ENCODE results near the gene ANKRD29.

Gene ANKRD29

GRCh38 chr18:23684515-23685197 is 21.9 kb upstream of the ANKRD29 start:
- no peak for DNase-seq (ENCODE audit: low read depth)

GRCh38 chr18:23683671-23684070 is 21.0 kb upstream of the ANKRD29 start:
- DNase-seq (ENCODE audit: low read depth): no peak

DNA sequence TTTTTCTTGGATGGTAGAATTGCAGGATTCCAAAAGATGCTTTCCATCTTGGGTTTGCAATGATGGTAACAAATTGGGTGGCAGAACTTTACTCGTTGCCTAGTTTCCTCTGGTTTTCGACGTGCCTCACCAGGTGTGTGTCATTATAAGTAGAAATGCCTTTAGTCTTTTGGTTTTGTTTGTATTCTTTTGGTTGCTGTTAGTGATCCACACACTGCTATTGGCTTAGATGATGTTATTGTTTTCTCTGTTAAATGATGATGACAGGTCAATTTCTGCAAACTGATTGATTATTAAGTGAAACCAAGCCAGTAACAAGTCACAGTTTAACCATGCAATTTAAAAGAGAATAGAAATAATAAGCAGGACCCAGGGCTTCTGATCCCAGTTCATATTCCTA is 20.4 kb upstream of the ANKRD29 start:
- no peak for DNase-seq (ENCODE audit: low read depth)

DNA sequence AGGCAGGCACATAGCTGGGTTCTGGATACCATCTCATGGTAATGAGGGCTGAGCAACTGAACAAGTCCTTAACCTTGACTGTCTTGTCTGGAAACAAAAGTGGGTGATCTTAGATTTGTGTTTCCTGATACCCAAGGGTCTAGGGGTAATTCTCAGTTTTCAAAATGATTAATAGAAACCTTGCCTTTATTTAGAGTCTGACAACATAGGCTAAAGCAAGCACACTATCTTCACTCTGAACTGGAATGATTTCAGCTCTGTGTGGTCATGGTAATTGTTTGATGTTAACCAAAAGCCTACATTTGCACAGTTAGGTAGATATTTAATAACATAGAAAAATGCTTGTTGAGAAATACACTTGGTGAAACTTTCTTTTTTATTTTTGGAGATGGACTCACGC is 19.8 kb upstream of the ANKRD29 start:
- no peak for DNase-seq (ENCODE audit: low read depth)

DNA sequence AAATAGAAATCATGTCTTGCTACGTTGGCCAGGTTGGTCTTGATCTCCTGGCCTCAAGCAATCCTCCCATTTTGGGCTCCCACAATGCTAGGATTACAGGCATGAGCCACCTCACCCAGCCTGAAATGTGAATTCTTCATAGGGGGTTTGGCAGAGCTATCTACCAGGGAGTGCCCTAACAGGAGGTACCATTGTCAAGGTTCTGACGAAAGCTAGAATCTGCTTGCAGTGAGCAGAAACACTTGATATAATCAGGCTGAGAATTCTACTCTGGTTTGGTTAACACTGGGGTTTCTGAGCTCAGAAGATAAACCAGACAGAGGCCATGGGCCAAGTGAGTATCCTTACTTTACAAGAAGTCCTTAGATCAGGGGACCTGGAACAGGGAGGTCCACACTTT is 19.3 kb upstream of the ANKRD29 start:
- DNase-seq (ENCODE audit: low read depth): no peak

- no peak for DNase-seq (ENCODE audit: low read depth)
Observed at GRCh38 chr18:23675896-23676295, 13.2 kb upstream of the ANKRD29 start.

GRCh38 chr18:23675236-23675635 is 12.5 kb upstream of the ANKRD29 start:
- DNase-seq (ENCODE audit: low read depth): no peak

DNA sequence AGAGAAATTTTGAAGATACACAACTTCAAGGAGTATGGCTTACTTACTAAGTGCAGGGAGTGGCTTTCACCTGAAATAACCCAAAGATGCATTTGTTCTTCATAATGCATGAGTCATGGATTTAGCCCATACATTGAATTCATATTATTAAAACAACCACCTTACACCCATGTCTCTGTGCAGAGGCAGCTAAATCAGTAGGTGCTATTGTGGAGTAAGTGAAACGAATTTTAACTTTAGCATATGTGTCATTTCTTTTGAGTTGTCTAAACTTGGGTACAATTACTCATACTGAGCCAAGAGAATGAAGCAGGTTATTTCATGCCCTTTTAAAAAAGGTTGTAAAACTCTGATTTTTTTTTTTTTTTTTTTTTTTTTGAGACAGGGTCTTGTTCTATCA is 11.0 kb upstream of the ANKRD29 start:
- DNase-seq (ENCODE audit: low read depth): no peak

DNA sequence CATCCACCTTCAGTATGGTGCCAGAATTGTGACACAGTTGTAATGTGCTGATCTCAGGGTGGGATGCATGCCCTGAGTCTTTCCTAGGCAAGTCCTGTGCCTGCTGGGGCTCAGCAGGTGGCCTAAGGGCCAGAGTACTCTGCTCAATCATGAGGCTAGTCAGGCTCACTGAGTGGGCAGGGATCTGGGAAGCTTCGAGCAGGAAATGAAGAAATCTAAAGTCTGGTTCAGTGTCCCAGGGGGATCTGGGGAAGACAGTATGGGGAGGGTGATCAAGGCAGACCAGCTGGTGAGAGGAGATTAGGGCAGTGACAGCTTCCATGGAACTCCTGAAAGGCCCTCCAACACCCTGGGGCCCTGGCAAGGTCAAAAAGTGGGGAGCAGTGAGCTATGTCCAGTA is 8.9 kb upstream of the ANKRD29 start:
- no peak for DNase-seq (ENCODE audit: low read depth)

DNA sequence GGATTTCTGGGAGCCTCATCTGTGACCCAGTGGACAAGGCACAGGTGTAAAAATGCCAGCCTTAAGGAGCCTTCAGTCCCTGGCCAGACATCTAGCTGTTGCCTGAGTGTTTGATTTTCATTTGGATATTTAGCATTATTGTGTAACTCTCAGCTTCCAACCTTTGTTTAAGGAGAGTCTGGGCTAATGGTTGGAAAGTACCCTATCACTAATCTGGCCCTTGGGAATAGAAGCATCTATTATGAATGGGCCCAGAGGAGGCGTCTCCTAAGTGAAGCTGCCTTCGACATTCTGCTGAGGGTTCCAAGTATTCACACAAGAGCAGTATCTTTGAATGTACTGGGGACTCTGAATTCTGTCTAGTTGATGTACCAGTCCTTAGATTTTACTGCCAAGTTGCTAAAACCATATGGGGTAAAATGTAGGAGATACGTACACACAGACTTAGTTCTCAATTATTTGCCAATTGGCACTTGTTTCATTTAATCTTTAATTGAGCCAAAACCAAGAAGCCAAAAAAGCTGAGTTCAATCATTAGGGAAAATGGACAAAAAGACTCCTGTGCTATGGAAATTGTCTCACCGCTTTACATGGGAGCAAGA is 7.2 kb upstream of the ANKRD29 start:
- no peak for DNase-seq (ENCODE audit: low read depth)

GRCh38 chr18:23669202-23669766 is 6.6 kb upstream of the ANKRD29 start:
- DNase-seq (ENCODE audit: low read depth): no peak

DNA sequence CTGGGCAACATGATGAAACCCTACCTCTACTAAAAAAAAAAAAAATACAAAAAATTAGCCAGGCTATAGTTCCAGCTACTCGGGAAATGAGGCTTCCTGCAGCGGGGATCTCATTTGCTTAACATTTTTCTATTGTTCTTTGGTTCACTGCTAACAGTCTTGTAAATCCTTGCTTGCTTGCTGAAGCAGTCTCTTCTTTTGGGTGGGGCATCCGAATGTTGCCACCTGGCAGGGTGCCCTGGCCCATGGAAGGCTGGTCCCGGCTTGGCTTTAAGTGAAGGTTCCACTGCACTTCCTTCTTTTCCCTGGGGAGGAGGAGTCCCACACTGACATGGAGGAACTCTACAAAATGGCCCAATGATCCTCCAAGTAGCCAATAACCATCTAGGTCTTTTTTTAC is 6.0 kb upstream of the ANKRD29 start:
- no peak for DNase-seq (ENCODE audit: low read depth)

- no peak for DNase-seq (ENCODE audit: low read depth)
Observed at GRCh38 chr18:23667114-23667513, 4.4 kb upstream of the ANKRD29 start.

DNA sequence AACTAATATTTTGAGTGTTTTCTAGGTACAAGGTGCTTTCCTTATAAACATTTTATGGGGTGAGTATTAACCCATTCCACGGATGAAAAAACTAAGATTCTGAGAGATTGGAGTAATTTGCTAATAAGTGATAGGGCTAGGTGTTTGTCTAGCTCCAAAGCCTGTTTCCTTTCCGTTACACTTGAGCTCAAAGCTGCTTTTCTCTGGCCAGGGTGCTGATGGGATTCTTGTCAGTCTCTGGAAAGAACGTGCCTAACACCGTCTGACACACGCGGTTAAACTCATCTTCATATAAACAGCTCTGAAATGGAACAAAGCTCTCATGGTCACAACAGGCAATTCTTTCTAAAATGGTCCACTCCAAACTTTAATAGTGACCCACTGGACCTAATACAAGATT is 2.0 kb upstream of the ANKRD29 start:
- no peak for DNase-seq (ENCODE audit: low read depth)

DNA sequence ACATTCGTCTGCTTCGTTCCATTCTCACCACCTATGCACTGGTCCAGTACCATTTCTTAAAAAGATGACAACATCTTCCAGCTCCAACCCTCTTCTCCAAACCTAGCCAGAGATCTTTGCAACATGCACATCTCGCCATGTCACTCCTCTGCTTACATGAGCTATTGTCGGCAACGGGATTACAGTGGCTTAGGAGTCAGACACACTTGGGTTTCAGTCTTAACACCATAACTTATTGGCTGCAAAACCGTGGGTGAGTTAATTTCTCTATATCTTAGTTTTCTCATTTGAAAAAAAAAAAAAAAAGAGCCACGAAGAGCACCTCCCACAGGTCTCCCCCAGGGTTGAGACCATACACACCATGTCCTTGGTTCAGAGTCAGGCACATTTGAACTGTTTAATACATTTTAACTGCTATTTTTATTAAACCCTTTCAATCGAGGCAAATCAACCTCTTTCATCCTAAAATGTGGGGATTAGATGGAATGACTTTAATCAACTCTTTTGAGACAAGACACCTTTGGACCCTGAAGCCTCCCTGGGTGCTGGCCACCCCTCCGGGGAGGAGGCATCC is 889 bp downstream of the ANKRD29 start:
- no peak for DNase-seq (ENCODE audit: low read depth)

DNA sequence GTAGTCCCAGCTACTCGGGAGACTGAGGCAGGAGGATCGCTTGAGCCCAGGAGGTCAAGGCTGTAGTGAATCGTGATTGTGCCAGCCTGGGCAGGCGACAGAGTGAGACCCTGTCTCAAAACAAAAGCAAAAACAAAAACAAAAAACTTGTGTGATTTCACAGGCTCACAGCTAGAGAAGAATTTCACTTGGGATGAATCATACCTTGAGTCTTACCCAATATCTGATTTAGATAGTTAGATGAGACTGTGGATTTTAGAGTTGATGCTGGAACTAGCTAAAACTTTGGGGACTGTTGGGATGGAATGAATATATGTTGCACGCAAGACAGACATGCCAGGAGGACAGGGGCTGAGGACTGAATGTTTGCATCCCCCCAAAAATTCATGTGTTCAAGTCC is 4.4 kb downstream of the ANKRD29 start:
- no peak for DNase-seq (ENCODE audit: low read depth)

DNA sequence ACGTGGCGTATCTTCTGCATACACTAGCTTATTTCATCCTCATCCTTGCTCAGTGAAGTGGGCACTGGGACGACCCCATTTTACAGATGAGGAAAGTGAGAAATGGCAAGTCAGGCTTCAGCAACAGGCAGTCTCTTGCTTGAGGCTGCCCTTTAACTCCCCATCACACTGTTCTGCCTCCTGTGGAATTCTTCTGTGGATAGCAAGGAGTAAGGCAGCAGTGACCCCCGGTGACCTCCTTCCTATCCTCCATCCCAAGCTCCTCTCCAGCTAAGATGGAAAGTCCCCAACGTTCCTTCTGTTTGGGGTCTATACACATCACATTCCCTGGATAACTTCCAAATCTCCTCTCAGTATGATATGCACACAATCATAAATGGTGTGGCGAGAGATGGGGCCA is 10.5 kb downstream of the ANKRD29 start:
- no peak for DNase-seq (ENCODE audit: low read depth)

DNA sequence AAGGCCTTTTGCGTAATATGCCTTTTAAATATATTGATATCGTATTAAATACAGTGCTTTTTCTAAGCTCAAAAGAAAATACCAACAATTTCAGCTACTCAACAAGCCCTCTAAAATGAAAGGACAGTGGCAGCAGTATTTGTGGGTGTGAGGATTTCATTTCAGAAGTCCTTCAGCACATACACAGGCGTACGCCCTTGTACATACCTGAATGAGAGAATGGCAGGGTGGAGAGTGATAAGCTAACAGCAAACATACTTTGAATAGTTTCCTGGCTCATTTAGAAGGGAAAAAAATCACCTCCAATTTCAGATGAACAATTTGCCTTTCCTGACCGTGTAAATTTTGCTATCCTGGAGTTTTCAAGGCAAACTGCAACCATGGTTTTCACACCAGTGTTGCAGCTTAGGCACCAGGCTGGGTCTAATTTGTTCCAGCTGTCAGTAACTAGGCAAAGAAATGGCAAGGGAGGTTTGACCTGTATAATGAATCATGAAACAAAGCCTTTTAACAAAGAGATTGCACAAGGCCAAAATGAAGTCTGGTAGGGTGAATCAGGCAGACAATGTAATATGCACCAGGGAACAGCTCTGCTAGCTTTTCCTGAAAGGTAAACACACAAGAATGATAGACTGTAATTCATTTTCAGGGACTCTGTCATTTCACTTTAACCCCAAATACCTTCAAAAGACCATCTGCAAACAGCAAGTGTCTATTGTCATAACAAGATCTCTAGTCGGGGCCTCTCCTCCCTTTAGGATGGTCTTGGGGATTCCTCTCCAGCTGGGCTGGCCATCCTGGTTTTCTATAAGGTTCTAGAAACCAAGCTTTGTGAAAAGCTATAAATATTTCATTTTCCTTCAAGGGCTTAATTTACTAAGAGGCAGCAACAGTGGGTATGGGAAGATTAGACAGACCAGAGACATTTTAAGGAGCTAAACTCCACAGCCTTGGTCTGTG is 11.5 kb downstream of the ANKRD29 start:
- DNase-seq (ENCODE audit: low read depth): no peak

GRCh38 chr18:23648940-23649607 is 13.6 kb downstream of the ANKRD29 start:
- DNase-seq (ENCODE audit: low read depth): no peak

DNA sequence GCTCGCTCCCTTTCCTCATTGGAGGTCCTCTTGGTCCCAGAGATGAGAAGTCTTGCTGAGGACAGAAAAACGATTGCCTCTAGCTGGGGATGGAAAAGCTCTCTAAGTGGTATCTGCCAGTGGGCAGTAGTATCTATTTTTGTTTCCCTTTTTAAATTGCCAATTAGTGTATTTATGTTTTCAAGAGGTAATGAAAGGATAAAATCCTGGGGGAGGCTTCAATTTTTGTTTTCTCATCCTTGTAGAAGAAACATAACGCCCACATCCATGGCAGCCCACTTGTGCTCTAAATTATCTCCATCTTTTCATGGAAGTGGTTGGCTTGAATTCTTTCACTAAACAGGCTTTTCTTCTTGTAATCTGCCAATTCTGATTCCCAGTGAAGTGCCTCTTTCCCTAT is 14.3 kb downstream of the ANKRD29 start:
- no peak for DNase-seq (ENCODE audit: low read depth)

- DNase-seq (ENCODE audit: low read depth): no peak
Observed at GRCh38 chr18:23646282-23646681, 16.4 kb downstream of the ANKRD29 start.

All from stimulated activated CD8-positive, alpha-beta memory T cell treated with anti-CD3 and anti-CD28 coated beads, Interleukin-4, amount 100 ng/mL, for 24 hours (primary cell).